Adrenal gland (tissue), 12 donors: ENCODE measurements around the gene ZNF816. TPM values are rescaled to one million over a fixed set of nuclear protein-coding genes. Genes with fewer than 3 reads are reported as not detected.

Experiments
- DNase-seq, 7 donors: peaks; one replicate each; pipeline ENCODE4 v3.0.0-alpha.2; 2019 to 2020
- H3K27ac ChIP-seq, 5 donors: fragments of 200-600 bp; sonication (generic) in 4 of 5; 1 replicate in 3 of 5; 2 replicates in 2 of 5; pipeline versions ENCODE4 v1.5.1 to v1.8.0; 2016 to 2020; ENCODE audit warnings: mild to moderate bottlenecking in 1 of 5
- H3K27me3 ChIP-seq: fragments of 200-600 bp; 2 replicates; pipeline ENCODE4 v1.8.0; 2021
- H3K36me3 ChIP-seq, 2 donors: fragments of 200-600 bp; replicated peaks in 1 of 2; 1 replicate in 1 of 2; 2 replicates in 1 of 2; pipeline versions ENCODE4 v1.5.1 to v1.8.0; 2018 to 2022
- H3K4me1 ChIP-seq, 2 donors: fragments of 200-600 bp; replicated peaks in 1 of 2; 1 replicate in 1 of 2; 2 replicates in 1 of 2; pipeline versions ENCODE4 v1.5.1 to v1.8.0; 2018 to 2021
- H3K4me3 ChIP-seq, 4 donors: fragments of 200-600 bp; sonication (generic) in 3 of 4; one replicate each; pipeline ENCODE4 v1.5.1; 2016 to 2018
- H3K9me3 ChIP-seq, 3 donors: fragments of 200-600 bp; sonication (generic) in 1 of 3; replicated peaks in 1 of 3; 1 replicate in 2 of 3; 2 replicates in 1 of 3; pipeline versions ENCODE4 v1.5.1 to v1.8.0; 2016 to 2021
- CTCF ChIP-seq, 6 experiments: fragments of 450-650 bp in 4 of 6; fragments of 200-600 bp in 2 of 6; sonication (generic) in 1 of 6; IDR thresholded peaks; 1 replicate in 5 of 6; 2 replicates in 1 of 6; pipeline versions ENCODE4 v1.5.1 to v1.8.0; 2016 to 2021; ENCODE audit warnings: antibody characterized with exemption in 6 of 6, mild to moderate bottlenecking in 2 of 6, moderate library complexity in 1 of 6
- POLR2A ChIP-seq, 2 donors: fragments of 450-650 bp; IDR thresholded peaks; one replicate each; pipeline ENCODE4 v1.6.1; 2017; ENCODE audit warnings: antibody characterized with exemption in 2 of 2, mild to moderate bottlenecking in 2 of 2, moderate library complexity in 1 of 2
- WGBS, 4 donors: extraction: QIAGEN DNeasy Blood & Tissue Kit in 2 of 4; methylation state at CpG; one replicate each; pipeline versions ENCODE4 v1.1.5 to v1.1.7; 2013 to 2017; 5-methylcytosine and 5-hydroxymethylcytosine counted together
- intact Hi-C, 2 donors: fragments of 100-400 bp; cut with DNase I; formaldehyde crosslinking; loops; one replicate each; pipeline versions ENCODE4 v1.14.1 to v1.15.0; 2022 to 2023
- polyA plus RNA-seq, 3 donors: library from polyadenylated mRNA; stranded (reverse); fragments of 200-250 nt in 2 of 3; fragments of 350-450 nt in 1 of 3; fragmentation: Illumina TruSeq in 1 of 3; extraction: RNeasy Lipid Tissue Mini Kit (QIAGEN cat#74804) in 1 of 3; gene quantifications; one replicate each; pipeline ENCODE4 v1.2.3, GENCODE V29; 2013 to 2014
- total RNA-seq, 9 donors: library from RNA; depleted of rRNA in 4 of 9; stranded (reverse); fragments of >200 nt in 4 of 9; fragments of 120-200 nt in 1 of 9; fragmentation: NEBNext Ultra II Directional in 1 of 9; extraction: Animal tissue kit (Norgen Biotek cat#: 25700) in 1 of 9; gene quantifications; one replicate each; pipeline versions ENCODE4 v1.1.0 to v1.2.4, GENCODE V29; 2013 to 2023
- donor health status: healthy with polysubstance abuse.
- donor health status: Bipolar disorder and iron deficiency.
- donor health status: DM: yes; HTN: yes; CAD: no.
- donor health status: DM: no; HTN: no; CAD: no.
- donor health status: DM: no; HTN: no; CAD: no.
- donor health status: DM: yes; HTN: yes; CAD: no.

Gene ZNF816
- total and polyA plus RNA-seq, 12 donors = 2.3 to 29.3 (median 11.4) TPM

DNA sequence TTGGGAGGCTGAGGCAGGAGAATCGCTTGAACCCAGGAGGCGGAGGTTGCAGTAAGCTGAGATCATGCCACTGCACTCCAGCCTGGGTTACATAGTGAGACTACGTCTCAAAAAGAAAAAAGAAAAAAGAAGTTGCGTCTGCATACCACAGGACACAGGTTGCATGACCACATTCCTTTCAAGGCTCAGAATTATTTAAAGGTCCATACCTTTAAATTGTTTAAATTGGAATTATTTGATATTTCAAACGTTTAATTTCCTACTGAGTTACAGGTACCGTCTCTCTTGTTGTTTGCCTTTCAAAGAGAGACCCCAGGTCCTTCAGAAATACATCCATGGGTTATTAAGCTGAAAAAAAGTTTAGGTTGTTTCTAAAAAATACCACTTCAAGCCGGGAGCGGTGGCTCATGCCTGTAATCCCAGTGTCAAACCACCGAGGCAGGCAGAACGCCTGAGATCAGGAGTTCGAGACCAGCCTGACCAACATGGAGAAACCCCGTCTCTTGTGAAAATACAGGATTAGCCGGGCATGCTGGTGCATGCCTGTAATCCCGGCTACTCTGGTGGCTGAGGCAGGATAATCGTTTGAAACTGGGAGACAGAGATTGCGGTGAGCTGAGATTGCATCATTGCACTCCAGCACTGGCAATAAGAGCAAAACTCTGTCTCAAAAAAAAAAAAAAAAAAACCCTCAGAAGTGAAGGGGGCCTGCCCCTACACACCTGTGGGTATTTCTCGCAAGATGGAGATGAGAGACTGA is 18.6 kb downstream of the ZNF816 start:
- no peak for DNase-seq
- intact Hi-C loops = no loop called here
- Histone ChIP-seq H3K9me3 (peaks cover 4 to 25% (median 6%) of the 10 kb centered on the region in 3 donors), H3K27ac (no peak overlapping the region), H3K4me1 (peaks cover 7 to 8% of the 10 kb centered on the region in 2 donors), H3K36me3 (no peaks in the 10 kb centered on the region), H3K27me3 (no peaks in the 10 kb centered on the region), H3K4me3 (no peak overlapping the region)
- TF ChIP-seq CTCF (IDR thresholded peaks at IDR 0.05) (no peak), POLR2A (IDR thresholded peaks at IDR 0.05) (no peak)
- 86 to 88% (median 87%) methylated on average over 17 of the region's 17 CpGs for WGBS, 4 donors

- intact Hi-C loops = no loop called here
- H3K27me3 ChIP-seq = no peaks in the 10 kb centered on the region
- H3K9me3 ChIP-seq = peaks cover 1 to 17% (median 3%) of the 10 kb centered on the region in 3 donors
- peak overlapping the region in 2 of 4 donors; percentile 81 to 88 for H3K4me3 ChIP-seq
- H3K4me1 ChIP-seq = peaks cover 7 to 8% of the 10 kb centered on the region in 2 donors
- 60 to 68% (median 65%) methylated on average over 29 of the region's 29 CpGs for WGBS, 4 donors
- H3K36me3 ChIP-seq = no peaks in the 10 kb centered on the region
- TF ChIP-seq CTCF (IDR thresholded peaks at IDR 0.05) (no peak), POLR2A (IDR thresholded peaks at IDR 0.05) (no peak)
- H3K27ac ChIP-seq = peak overlapping the region in 3 of 5 donors; percentile 75 to 80 (median 75)
- no peak for DNase-seq
Measured at GRCh38 chr19:52943134-52943883, 19.4 kb downstream of the ZNF816 start.

DNA sequence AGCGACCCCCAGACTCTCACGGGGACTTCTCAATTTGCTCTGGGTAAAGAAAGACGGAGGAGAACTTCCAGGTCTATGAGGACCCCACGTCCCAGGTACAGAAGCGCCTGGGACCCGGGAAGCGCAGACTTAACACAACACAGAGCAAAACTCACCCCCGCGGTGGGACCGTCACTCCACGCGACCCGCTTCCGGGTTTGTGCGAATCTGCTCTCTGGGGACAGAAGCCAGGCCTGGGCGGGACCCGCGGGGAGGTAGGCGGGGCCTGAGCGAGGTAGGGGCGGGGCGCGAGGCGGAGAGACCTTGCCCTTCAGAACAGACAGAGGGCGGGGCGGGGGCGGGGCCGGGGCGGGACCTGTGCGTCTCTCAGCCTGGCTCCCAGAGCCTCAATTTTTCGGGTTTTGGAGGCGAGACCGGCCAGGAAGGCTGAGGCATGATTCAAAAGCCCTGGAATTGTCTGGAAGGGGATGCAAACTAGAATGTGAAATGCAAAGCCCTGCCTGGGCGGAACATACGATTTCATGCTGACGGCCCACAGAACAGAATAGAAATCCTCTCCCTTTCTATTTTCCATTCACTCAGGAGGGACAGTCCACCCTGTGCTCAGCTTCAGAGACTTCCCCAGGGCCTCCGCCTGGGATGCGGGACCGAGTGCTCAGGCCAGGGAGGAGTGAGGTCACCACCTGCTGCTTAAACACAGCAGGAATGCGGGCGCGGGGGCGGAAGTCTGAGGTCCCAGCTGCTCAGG is 20.1 kb downstream of the ZNF816 start:
- Histone ChIP-seq H3K36me3 (no peaks in the 10 kb centered on the region), H3K27me3 (no peaks in the 10 kb centered on the region), H3K4me3 (peak overlapping the region; percentile 47 to 88 (median 80)), H3K27ac (peak overlapping the region; percentile 30 to 80 (median 75)), H3K4me1 (peaks cover 7 to 8% of the 10 kb centered on the region in 2 donors), H3K9me3 (peaks cover 0 to 10% (median 0%) of the 10 kb centered on the region in 3 donors)
- DNase-seq = peak; percentile 90 to 97 (median 93)
- intact Hi-C loops = no loop called here
- peak in 1 of 2 donors; percentile 71 for TF ChIP-seq POLR2A (IDR thresholded peaks at IDR 0.05)
- no peak for TF ChIP-seq CTCF (IDR thresholded peaks at IDR 0.05)
- WGBS, 4 donors = 0 to 1% (median 1%) methylated on average over 18 to 43 of the region's 43 CpGs
